Measurements from ENCODE around the gene MOSPD2.

Gene MOSPD2

DNA sequence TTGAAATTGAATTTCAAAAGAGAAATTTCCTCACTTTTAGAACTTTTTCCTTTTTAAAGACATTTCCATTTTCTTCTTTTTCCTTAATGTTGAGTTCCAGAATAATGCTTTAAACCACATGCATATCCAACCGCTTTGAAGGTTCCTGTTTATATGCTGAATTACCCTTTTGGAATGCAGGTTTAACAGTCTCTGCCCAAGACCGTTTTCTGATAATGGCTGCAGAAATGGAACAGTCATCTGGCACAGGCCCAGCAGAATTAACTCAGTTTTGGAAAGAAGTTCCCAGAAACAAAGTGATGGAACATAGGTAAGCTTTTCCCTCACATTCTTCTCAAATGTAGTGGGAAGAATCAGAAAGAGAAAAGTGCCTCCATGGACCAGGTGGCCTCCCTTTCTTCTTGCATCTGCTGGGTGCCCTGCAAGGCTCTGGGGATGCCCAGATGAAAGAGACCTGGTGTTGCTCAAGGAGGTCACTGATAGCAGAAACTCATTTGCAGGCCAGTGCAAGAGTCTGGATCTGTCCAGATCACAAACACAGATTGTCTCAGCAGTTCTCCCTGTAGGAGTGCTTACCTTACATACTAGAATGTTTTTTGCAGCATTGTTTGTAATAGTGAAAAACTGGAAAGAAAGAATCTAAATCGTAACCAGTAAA, 42.9 kb downstream of the MOSPD2 start:
- no peak for DNase-seq

DNA sequence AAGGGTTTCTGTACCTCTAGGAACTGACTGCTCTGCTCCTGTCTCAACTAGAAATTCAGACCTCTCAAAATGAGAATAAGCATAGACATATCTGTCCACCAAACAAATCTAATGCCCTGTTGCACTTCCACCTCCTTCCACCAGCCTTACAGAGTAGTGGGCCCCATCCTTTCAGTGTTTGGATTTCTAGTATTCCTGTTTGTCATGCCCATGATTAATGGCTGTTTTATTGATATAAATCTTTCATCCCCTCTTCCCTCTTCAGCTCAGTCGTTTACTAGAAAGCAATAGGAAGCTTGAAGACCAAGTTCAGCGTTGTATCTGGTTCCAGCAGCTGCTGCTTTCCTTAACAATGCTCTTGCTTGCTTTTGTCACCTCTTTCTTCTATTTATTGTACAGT, 46.2 kb downstream of the MOSPD2 start:
- no peak for DNase-seq

GRCh38 chrX:14920196-14920595, 47.0 kb downstream of the MOSPD2 start:
- DNase-seq: no peak

DNA sequence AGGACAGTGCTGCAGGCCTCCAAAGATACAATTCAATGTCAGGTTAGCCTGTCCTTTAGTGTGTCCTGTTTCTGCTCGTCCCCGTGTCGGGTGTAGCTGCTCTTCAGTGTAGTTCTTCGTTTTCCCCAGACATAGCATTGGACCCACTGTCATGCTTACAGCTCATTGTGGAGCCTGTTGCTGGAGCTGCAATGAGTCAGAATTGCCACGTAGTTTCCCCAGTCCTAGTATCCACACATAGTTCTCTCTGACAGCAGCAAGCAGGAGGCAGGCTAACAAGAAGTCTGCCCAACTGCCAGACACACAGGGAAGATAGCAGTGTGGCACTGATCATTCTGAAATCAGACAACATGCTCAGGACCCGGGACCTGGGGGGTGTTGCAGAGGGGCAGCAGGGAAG, 49.2 kb downstream of the MOSPD2 start:
- DNase-seq: no peak

GRCh38 chrX:14923761-14924160, 50.5 kb downstream of the MOSPD2 start:
- no peak for DNase-seq

GRCh38 chrX:14926471-14926870, 53.2 kb downstream of the MOSPD2 start:
- no peak for DNase-seq

DNA sequence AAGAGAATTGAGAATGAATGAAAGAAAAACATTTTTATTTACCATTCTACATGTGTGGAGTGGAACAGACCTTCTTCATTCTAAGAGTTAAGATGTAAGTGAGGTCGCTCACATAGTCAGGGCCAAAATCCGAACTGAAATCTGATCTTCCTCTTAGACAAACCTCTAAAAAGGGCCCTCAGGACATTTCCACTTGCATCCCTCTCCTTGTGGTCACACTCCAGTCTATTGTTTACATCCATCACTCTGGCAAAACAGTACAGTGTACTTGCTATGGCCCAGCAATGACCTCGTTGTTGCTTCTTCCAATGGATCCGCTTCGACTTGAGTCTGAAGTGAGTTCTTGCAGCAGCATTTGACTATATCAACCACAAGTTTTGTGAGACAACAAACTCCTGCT, 54.2 kb downstream of the MOSPD2 start:
- no peak for DNase-seq

GRCh38 chrX:14930663-14931062, 57.4 kb downstream of the MOSPD2 start:
- DNase-seq: no peak

GRCh38 chrX:14932136-14932535, 58.9 kb downstream of the MOSPD2 start:
- no peak for DNase-seq

GRCh38 chrX:14934423-14934822, 61.2 kb downstream of the MOSPD2 start:
- DNase-seq: no peak

DNA sequence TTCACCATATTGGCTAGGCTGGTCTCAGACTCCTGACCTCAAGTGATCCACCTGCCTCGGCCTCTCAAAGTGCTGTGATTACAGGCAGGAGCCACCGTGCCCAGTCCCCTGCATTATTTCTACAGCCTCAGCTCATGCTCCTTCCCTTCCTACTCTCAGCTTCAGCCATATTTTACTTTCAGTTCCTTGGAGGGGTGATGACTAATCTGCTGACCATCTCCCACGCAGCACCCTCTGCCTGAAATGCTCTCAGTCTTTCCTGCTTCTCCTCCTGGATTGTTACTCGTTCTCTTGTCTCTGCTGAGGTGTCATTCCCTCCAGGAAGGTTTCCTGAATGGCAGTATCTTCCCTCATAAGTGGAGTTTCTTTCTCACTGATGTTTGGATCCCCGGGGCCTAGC, 63.3 kb downstream of the MOSPD2 start:
- DNase-seq: no peak

DNA sequence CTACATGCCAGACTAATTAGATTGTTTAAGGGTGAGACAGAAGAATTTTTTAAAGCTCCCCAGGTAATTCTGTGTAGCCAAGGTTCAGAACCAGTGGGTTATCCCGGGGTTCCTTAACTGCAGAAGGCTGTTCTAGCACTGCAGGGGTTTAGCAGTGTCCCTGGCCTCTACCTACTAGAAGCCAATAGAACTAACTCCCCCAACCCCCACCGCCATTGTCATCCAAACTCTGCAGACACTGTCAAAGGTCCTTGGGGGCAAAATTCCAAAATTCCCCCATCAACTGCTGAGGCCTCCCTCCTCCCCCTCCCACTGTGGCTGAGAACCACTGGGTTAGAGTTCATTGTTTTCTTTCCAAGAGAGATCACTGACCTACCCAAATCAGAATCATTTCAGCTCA, 66.4 kb downstream of the MOSPD2 start:
- no peak for DNase-seq

- no peak for DNase-seq
These were observed 68.1 kb downstream of the MOSPD2 start for GRCh38 chrX:14941301-14941700.

GRCh38 chrX:14942341-14942740, 69.1 kb downstream of the MOSPD2 start:
- no peak for DNase-seq

GRCh38 chrX:14943962-14944361, 70.7 kb downstream of the MOSPD2 start:
- no peak for DNase-seq

DNA sequence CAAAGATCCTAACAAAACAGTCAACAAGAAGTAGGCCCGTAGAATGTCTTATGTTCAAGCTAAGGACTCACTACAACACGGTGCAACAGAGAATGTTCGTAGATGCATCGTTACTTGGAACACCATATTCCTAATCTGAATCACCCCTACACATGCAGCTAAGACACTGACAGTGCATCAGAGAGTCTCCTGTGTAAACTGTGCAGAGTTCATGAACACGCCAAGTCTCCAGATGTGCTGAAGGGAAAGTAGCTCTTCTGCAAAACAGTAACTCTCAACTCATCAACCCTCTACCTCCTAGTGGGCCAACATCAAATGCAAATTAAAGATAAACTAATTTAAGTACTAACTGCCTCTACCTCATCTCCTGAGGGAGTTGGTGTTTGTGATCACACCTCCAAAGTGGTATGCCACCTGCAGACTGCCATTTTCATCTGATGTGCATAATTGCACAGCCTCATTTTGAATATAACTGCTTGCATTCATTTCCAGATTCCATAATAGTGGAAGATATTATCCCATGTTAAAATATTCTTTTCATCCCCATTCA, 73.5 kb downstream of the MOSPD2 start:
- DNase-seq: no peak

DNA sequence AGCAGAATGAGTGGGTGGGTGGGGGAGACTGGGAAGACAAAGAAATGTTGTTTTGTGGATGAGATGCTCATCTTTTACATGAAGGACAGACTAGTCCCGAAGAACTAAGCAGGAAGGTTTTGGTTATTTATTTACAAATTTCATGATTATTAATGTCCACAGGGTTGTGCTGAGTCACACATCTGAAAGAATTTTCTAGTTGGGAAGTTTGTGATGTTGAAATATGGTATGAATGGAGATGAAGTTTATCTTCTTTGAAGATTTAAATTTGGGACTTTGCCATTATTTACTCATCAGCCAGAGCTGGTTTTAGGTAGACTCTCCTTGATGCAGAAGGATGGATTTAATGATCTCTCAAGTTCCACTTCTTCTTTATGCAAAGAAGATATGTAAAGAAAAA, 75.5 kb downstream of the MOSPD2 start:
- DNase-seq: no peak

- no peak for DNase-seq
These were observed 83.8 kb downstream of the MOSPD2 start for GRCh38 chrX:14956813-14957582.

GRCh38 chrX:14963447-14964236, 90.4 kb downstream of the MOSPD2 start:
- DNase-seq: no peak

GRCh38 chrX:14964500-14964899, 91.3 kb downstream of the MOSPD2 start:
- DNase-seq: no peak

All from cortex of kidney (tissue), 1 donor.